Pancreas (tissue), 10 donors: Measurements from ENCODE around the gene USP25. TPM values are rescaled to one million over a fixed set of nuclear protein-coding genes. Genes with fewer than 3 reads are reported as not detected.
A peak's percentile ranks its signal among the peaks of the same experiment; 100 is the strongest.

Source experiments
- ATAC-seq, 4 donors: fragments of 200-7000 bp; cut with Tn5 transposase; one replicate each; pipeline versions ENCODE4 v1.8.0 to v1.9.1; 2020; ENCODE audit warnings: mild to moderate bottlenecking in 4 of 4, moderate library complexity in 4 of 4
- DNase-seq, 6 donors: peaks; one replicate each; pipeline ENCODE4 v3.0.0-alpha.2; 2020
- FAIRE-seq: peaks from 2 replicates; lab custom pipeline; 2012; peaks lifted over from hg19 to GRCh38; lab: Jason Lieb, UNC
- H3K27ac ChIP-seq, 4 donors: fragments of 200-600 bp; sonication (generic); 1 replicate in 3 of 4; 2 replicates in 1 of 4; pipeline versions ENCODE4 v1.5.0 to v1.8.0; 2020
- H3K27me3 ChIP-seq, 4 donors: fragments of 200-600 bp; one replicate each; pipeline ENCODE4 v1.8.0; 2021
- H3K36me3 ChIP-seq, 3 donors: fragments of 200-600 bp; sonication (generic) in 1 of 3; one replicate each; pipeline versions ENCODE4 v1.5.0 to v1.8.0; 2020 to 2021
- H3K4me1 ChIP-seq, 3 donors: fragments of 200-600 bp; one replicate each; pipeline ENCODE4 v1.8.0; 2021
- H3K4me3 ChIP-seq, 4 donors: fragments of 200-600 bp; sonication (generic) in 2 of 4; one replicate each; pipeline versions ENCODE4 v1.5.0 to v1.8.0; 2020 to 2021
- H3K9me3 ChIP-seq, 4 donors: fragments of 200-600 bp; one replicate each; pipeline ENCODE4 v1.8.0; 2021
- CTCF ChIP-seq, 4 donors: fragments of 200-600 bp; sonication (generic) in 3 of 4; IDR thresholded peaks; one replicate each; pipeline versions ENCODE4 v1.5.0 to v1.8.0; 2021; ENCODE audit warnings: antibody characterized with exemption in 4 of 4
- WGBS, 2 donors: extraction: QIAGEN DNeasy Blood & Tissue Kit; methylation state at CpG; one replicate each; pipeline ENCODE4 v1.1.7; 2013; 5-methylcytosine and 5-hydroxymethylcytosine counted together
- intact Hi-C, 3 donors: fragments of 100-400 bp; cut with DNase I; formaldehyde crosslinking; loops; one replicate each; pipeline versions ENCODE4 v1.11.1 to v1.14.2; 2022
- polyA plus RNA-seq, 2 donors: library from polyadenylated mRNA; stranded (reverse); fragments of 200-250 nt; gene quantifications; one replicate each; pipeline ENCODE4 v1.2.3, GENCODE V29; 2013
- total RNA-seq, 6 donors: library from RNA; stranded (reverse); fragmentation: NEBNext Ultra II Directional in 4 of 6; extraction: Animal tissue kit (Norgen Biotek cat#: 25700) in 4 of 6; gene quantifications; one replicate each; pipeline versions ENCODE4 v1.2.1 to v1.2.4, GENCODE V29; 2021 to 2023
- donor health status: healthy with polysubstance abuse.
- donor health status: DM: no; HTN: no; CAD: no; lungs with moderate emphysema.
- donor health status: DM: no; HTN: no; CAD: no.
- donor health status: control.
- donor health status: control.
- donor health status: Bipolar disorder and iron deficiency.
- donor health status: DM: yes; HTN: yes; CAD: no.
- donor health status: DM: no; HTN: no; CAD: no.
- donor health status: DM: no; HTN: no; CAD: no.
- donor health status: DM: yes; HTN: yes; CAD: no.

Gene USP25
- total and polyA plus RNA-seq, 8 donors, result 4.3 to 24.8 (median 15.0) TPM

DNA sequence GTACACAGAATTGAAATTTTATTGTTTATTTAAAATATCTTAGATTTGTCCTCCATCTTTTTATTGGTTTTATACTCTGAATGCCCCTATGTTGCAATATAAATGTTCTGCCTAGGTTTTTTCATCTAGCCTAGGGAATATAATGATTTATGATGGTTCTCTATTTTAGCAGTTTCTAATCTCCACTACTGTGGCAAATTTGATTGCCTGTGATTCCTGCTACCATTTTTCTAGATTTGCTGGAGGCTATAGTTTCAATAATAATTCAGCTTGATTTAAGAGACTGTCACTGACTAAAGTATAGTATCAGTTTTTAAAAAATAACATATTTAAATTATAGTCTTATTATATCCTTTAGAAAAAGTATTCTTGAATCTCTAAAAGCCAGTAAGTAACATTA is 90.5 kb downstream of the USP25 start:
- no peaks in the 10 kb centered on the region for H3K27me3 ChIP-seq
- no peaks in the 10 kb centered on the region for H3K4me1 ChIP-seq
- ATAC-seq (no peak), FAIRE-seq (no peak), DNase-seq (no peak)
- no peaks in the 10 kb centered on the region for H3K9me3 ChIP-seq
- no peak overlapping the region for H3K27ac ChIP-seq
- peaks cover 0 to 5% (median 0%) of the 10 kb centered on the region in 3 donors for H3K36me3 ChIP-seq
- no peak for TF ChIP-seq CTCF (IDR thresholded peaks at IDR 0.05)
- intact Hi-C loops, result no loop called here
- H3K4me3 ChIP-seq, result no peak overlapping the region

- no peaks in the 10 kb centered on the region for H3K9me3 ChIP-seq
- no peak overlapping the region for H3K27ac ChIP-seq
- no peaks in the 10 kb centered on the region for H3K4me1 ChIP-seq
- no peak for TF ChIP-seq CTCF (IDR thresholded peaks at IDR 0.05)
- H3K27me3 ChIP-seq, result no peaks in the 10 kb centered on the region
- FAIRE-seq (no peak), ATAC-seq (no peak), DNase-seq (no peak)
- 91 to 93% methylated on average over 3 of the region's 3 CpGs for WGBS, 2 donors
- intact Hi-C loops, result no loop called here
- H3K36me3 ChIP-seq, result peaks cover 0 to 5% (median 0%) of the 10 kb centered on the region in 3 donors
- H3K4me3 ChIP-seq, result no peak overlapping the region
Measured at GRCh38 chr21:15820852-15821379, 91.1 kb downstream of the USP25 start.

- 91 to 95% methylated on average over 4 of the region's 4 CpGs for WGBS, 2 donors
- peaks cover 0 to 2% (median 0%) of the 10 kb centered on the region in 3 donors for H3K36me3 ChIP-seq
- H3K27ac ChIP-seq, result no peak overlapping the region
- no peak overlapping the region for H3K4me3 ChIP-seq
- intact Hi-C loops, result no loop called here
- H3K4me1 ChIP-seq, result no peaks in the 10 kb centered on the region
- ATAC-seq (no peak), FAIRE-seq (no peak), DNase-seq (no peak)
- H3K9me3 ChIP-seq, result no peaks in the 10 kb centered on the region
- no peak for TF ChIP-seq CTCF (IDR thresholded peaks at IDR 0.05)
- H3K27me3 ChIP-seq, result no peaks in the 10 kb centered on the region
Measured at GRCh38 chr21:15823486-15824150, 93.8 kb downstream of the USP25 start.

DNA sequence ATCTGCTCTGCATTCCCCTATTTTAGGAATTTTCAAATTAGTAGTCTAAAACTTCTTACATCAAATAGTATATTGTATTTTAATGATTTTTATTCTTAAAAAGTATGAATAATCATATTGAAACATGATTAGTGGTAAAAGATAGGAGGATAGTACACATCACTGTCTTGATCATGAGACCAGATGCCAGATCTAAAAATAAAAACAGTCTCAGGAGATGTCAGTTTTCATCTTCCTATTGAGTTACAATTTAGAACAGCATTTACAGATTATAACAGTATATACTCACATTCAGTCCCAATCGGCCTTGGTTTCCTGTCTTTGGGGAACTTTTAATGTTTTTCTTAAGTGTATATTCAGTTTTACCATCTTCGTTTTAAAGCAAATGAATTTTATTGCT is 95.9 kb downstream of the USP25 start:
- TF ChIP-seq CTCF (IDR thresholded peaks at IDR 0.05), result no peak
- intact Hi-C loops, result no loop called here
- H3K27ac ChIP-seq, result no peak overlapping the region

GRCh38 chr21:15826147-15826780 is 96.5 kb downstream of the USP25 start:
- no peak overlapping the region for H3K4me3 ChIP-seq
- no peak overlapping the region for H3K27ac ChIP-seq
- ATAC-seq (peak; percentile 73 to 90 (median 90)), FAIRE-seq (peak; percentile 65), DNase-seq (peak in 1 of 6 donors; percentile 23)
- H3K36me3 ChIP-seq, result peaks cover 0 to 2% (median 0%) of the 10 kb centered on the region in 3 donors
- H3K27me3 ChIP-seq, result no peaks in the 10 kb centered on the region
- H3K4me1 ChIP-seq, result peaks cover 0 to 8% (median 5%) of the 10 kb centered on the region in 3 donors
- H3K9me3 ChIP-seq, result no peaks in the 10 kb centered on the region
- intact Hi-C loops, result no loop called here
- WGBS, 2 donors, result 33 to 36% methylated on average over 5 of the region's 5 CpGs
- TF ChIP-seq CTCF (IDR thresholded peaks at IDR 0.05), result peak; percentile 11 to 46 (median 20)

More for the DNA sequence above, 95.9 kb downstream of the USP25 start:
- no peaks in the 10 kb centered on the region for H3K9me3 ChIP-seq
- ATAC-seq, result no peak
- FAIRE-seq, result no peak
- WGBS, 2 donors, result 60 to 69% methylated on average over 2 of the region's 2 CpGs
- H3K4me1 ChIP-seq, result peaks cover 0 to 8% (median 5%) of the 10 kb centered on the region in 3 donors
- no peaks in the 10 kb centered on the region for H3K27me3 ChIP-seq
- no peak for DNase-seq
- H3K36me3 ChIP-seq, result no peaks in the 10 kb centered on the region
- no peak overlapping the region for H3K4me3 ChIP-seq
